OCI-LY3 (cell line): ENCODE results near the gene ALDH8A1.

Source experiments
- EZH2phosphoT487 ChIP-seq: fragments of 200-600 bp; shearing (Covaris generic); IDR thresholded peaks from 2 replicates; pipeline ENCODE4 v1.6.1; 2018; ENCODE audit warnings: antibody characterized with exemption, mixed run types, low read depth
- TF ChIP-seq, protein P1 (sequence below): fragments of 200-600, 300-600 bp; sonication (generic); IDR thresholded peaks from 2 replicates; pipeline ENCODE4 v1.5.1; 2014; ENCODE audit warnings: antibody characterized with exemption, low read length, low read depth

DNA sequence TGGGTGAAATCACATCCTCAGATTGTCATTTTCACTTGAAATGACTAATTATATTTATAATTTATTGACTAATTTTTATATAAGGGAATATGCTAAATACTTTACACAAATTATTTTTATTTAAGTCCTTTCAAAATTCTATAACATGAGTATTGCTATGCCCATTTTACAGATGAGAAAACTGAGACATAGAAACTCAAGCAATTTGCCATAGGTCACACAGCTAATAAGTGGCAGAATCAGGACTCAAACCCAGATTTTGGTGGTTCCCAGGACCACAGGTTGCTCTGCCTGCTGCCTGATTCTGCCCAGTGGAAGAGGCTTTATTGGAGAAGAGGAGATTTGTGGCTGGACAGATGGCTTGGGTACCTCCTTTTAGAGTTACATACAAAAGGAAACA, 4.9 kb downstream of the ALDH8A1 start:
- TF ChIP-seq, protein P1, sequence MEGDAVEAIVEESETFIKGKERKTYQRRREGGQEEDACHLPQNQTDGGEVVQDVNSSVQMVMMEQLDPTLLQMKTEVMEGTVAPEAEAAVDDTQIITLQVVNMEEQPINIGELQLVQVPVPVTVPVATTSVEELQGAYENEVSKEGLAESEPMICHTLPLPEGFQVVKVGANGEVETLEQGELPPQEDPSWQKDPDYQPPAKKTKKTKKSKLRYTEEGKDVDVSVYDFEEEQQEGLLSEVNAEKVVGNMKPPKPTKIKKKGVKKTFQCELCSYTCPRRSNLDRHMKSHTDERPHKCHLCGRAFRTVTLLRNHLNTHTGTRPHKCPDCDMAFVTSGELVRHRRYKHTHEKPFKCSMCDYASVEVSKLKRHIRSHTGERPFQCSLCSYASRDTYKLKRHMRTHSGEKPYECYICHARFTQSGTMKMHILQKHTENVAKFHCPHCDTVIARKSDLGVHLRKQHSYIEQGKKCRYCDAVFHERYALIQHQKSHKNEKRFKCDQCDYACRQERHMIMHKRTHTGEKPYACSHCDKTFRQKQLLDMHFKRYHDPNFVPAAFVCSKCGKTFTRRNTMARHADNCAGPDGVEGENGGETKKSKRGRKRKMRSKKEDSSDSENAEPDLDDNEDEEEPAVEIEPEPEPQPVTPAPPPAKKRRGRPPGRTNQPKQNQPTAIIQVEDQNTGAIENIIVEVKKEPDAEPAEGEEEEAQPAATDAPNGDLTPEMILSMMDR, result no peak
- no peak for TF ChIP-seq EZH2phosphoT487
